H9 (cell line): ENCODE results near the gene FAM89B. TPM values are rescaled to one million over a fixed set of nuclear protein-coding genes. Genes with fewer than 3 reads are reported as not detected.
A peak's percentile ranks its signal among the peaks of the same experiment; 100 is the strongest.

ENCODE experiments used
- DNase-seq: peaks from one replicate; pipeline ENCODE4 v3.0.0-alpha.2; 2017
- H2AFZ ChIP-seq: one replicate; pipeline ENCODE4 v1.6.1; 2013; ENCODE audit warnings: mild to moderate bottlenecking, low read length, control low read depth, moderate library complexity
- H2AK5ac ChIP-seq: 2 replicates; pipeline ENCODE4 v1.6.1; 2013; ENCODE audit warnings: low read length, control low read depth, mixed read lengths; ENCODE audit not compliant: insufficient read length
- H2BK120ac ChIP-seq: one replicate; pipeline ENCODE4 v1.6.1; 2013; ENCODE audit warnings: low read depth, mild to moderate bottlenecking, low read length, control low read depth, inconsistent platforms; ENCODE audit not compliant: poor library complexity, severe bottlenecking
- H2BK12ac ChIP-seq: 2 replicates; pipeline ENCODE4 v1.6.1; 2013; ENCODE audit warnings: low read length, control low read depth, mixed read lengths, low read depth; ENCODE audit not compliant: insufficient read length
- H2BK15ac ChIP-seq: 2 replicates; pipeline ENCODE4 v1.6.1; 2013; ENCODE audit warnings: low read depth, low read length, control low read depth
- H2BK20ac ChIP-seq: one replicate; pipeline ENCODE4 v1.6.1; 2013; ENCODE audit warnings: low read depth, mild to moderate bottlenecking, low read length, control low read depth, inconsistent platforms; ENCODE audit not compliant: poor library complexity, severe bottlenecking
- H2BK5ac ChIP-seq: 2 replicates; pipeline ENCODE4 v1.6.1; 2013; ENCODE audit warnings: low read length, control low read depth, mixed read lengths; ENCODE audit not compliant: insufficient read length
- H3K14ac ChIP-seq: 2 replicates; pipeline ENCODE4 v1.6.1; 2013; ENCODE audit warnings: low read length, control low read depth; ENCODE audit not compliant: insufficient read depth
- H3K18ac ChIP-seq: 2 replicates; pipeline ENCODE4 v1.6.1; 2013; ENCODE audit warnings: low read depth, mild to moderate bottlenecking, mixed read lengths, low read length, control low read depth; ENCODE audit not compliant: insufficient read length
- H3K23ac ChIP-seq: 2 replicates; pipeline ENCODE4 v1.6.1; 2013; ENCODE audit warnings: low read length, control low read depth, mixed read lengths, low read depth; ENCODE audit not compliant: insufficient read length
- H3K23me2 ChIP-seq: 2 replicates; pipeline ENCODE4 v1.6.1; 2013; ENCODE audit warnings: low read depth, mild to moderate bottlenecking, mixed read lengths, low read length, control low read depth; ENCODE audit not compliant: insufficient read length, poor library complexity, severe bottlenecking
- H3K27ac ChIP-seq: 2 replicates; pipeline ENCODE4 v1.5.1; 2013; ENCODE audit warnings: low read length, control low read depth, mixed read lengths, low read depth; ENCODE audit not compliant: insufficient read length
- H3K27me3 ChIP-seq: 2 replicates; pipeline ENCODE4 v1.6.1; 2013; ENCODE audit warnings: low read length, control low read depth, inconsistent platforms; ENCODE audit not compliant: insufficient read depth
- H3K4ac ChIP-seq: 2 replicates; pipeline ENCODE4 v1.6.1; 2013; ENCODE audit warnings: low read depth, mild to moderate bottlenecking, control low read depth, inconsistent platforms, low read length, moderate library complexity
- H3K4me1 ChIP-seq: 2 replicates; pipeline ENCODE4 v1.6.1; 2013; ENCODE audit warnings: low read length, control low read depth, inconsistent platforms; ENCODE audit not compliant: insufficient read depth
- H3K4me2 ChIP-seq: 2 replicates; pipeline ENCODE4 v1.6.1; 2013; ENCODE audit warnings: low read length, control low read depth, mixed read lengths; ENCODE audit not compliant: insufficient read length, insufficient read depth
- H3K56ac ChIP-seq: 2 replicates; pipeline ENCODE4 v1.6.1; 2013; ENCODE audit warnings: low read depth, mild to moderate bottlenecking, mixed read lengths, low read length, control low read depth; ENCODE audit not compliant: insufficient read length
- H3K79me1 ChIP-seq: 2 replicates; pipeline ENCODE4 v1.6.1; 2013; ENCODE audit warnings: low read depth, mild to moderate bottlenecking, moderate library complexity, low read length, control low read depth, inconsistent platforms; ENCODE audit not compliant: insufficient read depth, poor library complexity, severe bottlenecking
- H3K79me2 ChIP-seq: 2 replicates; pipeline ENCODE4 v1.6.1; 2013; ENCODE audit warnings: low read length, control low read depth, inconsistent platforms; ENCODE audit not compliant: insufficient read depth
- H3K9ac ChIP-seq: 2 replicates; pipeline ENCODE4 v1.6.1; 2013; ENCODE audit warnings: low read length, control low read depth, mixed read lengths; ENCODE audit not compliant: insufficient read length; ENCODE audit errors: extremely low read depth
- H3K9me3 ChIP-seq: one replicate; pipeline ENCODE4 v1.6.1; 2013; ENCODE audit warnings: low read depth, low read length, inconsistent platforms; ENCODE audit not compliant: control insufficient read depth
- H3T11ph ChIP-seq: one replicate; pipeline ENCODE4 v1.6.1; 2013; ENCODE audit warnings: mild to moderate bottlenecking, low read length, control low read depth, inconsistent platforms
- H4K20me1 ChIP-seq: one replicate; pipeline ENCODE4 v1.6.1; 2013; ENCODE audit not compliant: control insufficient read depth, insufficient read length, insufficient read depth
- H4K5ac ChIP-seq: 2 replicates; pipeline ENCODE4 v1.6.1; 2013; ENCODE audit warnings: low read depth, mild to moderate bottlenecking, mixed read lengths, low read length, control low read depth; ENCODE audit not compliant: insufficient read length
- H4K8ac ChIP-seq: replicated peaks from 2 replicates; pipeline ENCODE4 v1.6.1; 2013; ENCODE audit warnings: low read length, control low read depth, mixed read lengths, low read depth; ENCODE audit not compliant: insufficient read length
- H4K91ac ChIP-seq: 2 replicates; pipeline ENCODE4 v1.6.1; 2013; ENCODE audit warnings: low read depth, mild to moderate bottlenecking, moderate library complexity, mixed read lengths, low read length, control low read depth; ENCODE audit not compliant: insufficient read length
- H3K27ac Mint-ChIP-seq, 3 experiments: 2 replicates in 2 of 3; 3 replicates in 1 of 3; pipeline ENCODE4 v1.8.0; 2020 to 2021; ENCODE audit warnings: mixed read lengths in 3 of 3, mild to moderate bottlenecking in 1 of 3, moderate library complexity in 1 of 3
- H3K27me3 Mint-ChIP-seq: 2 replicates; pipeline ENCODE4 v1.8.0; 2021; ENCODE audit warnings: low read depth, mild to moderate bottlenecking, moderate library complexity, mixed read lengths
- H3K36me3 Mint-ChIP-seq, 3 experiments: 2 replicates in 2 of 3; 3 replicates in 1 of 3; pipeline ENCODE4 v1.8.0; 2020 to 2021; ENCODE audit warnings: low read depth in 3 of 3, mixed read lengths in 3 of 3; ENCODE audit not compliant: insufficient read depth in 1 of 3
- H3K4me1 Mint-ChIP-seq, 2 experiments: 2 replicates each; pipeline ENCODE4 v1.8.0; 2020; ENCODE audit warnings: mixed read lengths in 2 of 2
- H3K4me3 Mint-ChIP-seq, 2 experiments: 2 replicates in 1 of 2; 3 replicates in 1 of 2; pipeline ENCODE4 v1.8.0; 2020 to 2021; ENCODE audit warnings: mild to moderate bottlenecking in 2 of 2, mixed read lengths in 2 of 2, moderate library complexity in 1 of 2
- H3K9me3 Mint-ChIP-seq, 2 experiments: 2 replicates in 1 of 2; 3 replicates in 1 of 2; pipeline ENCODE4 v1.8.0; 2020; ENCODE audit warnings: mild to moderate bottlenecking in 2 of 2, mixed read lengths in 2 of 2, moderate library complexity in 1 of 2
- WGBS: extraction: QIAGEN DNeasy Blood & Tissue Kit; methylation state at CpG from one replicate; pipeline ENCODE4 v1.1.7; 2013; ENCODE audit warnings: missing lambda C conversion rate, low lambda C conversion rate, mixed read lengths; ENCODE audit not compliant: insufficient read length; ENCODE audit errors: extremely low coverage; 5-methylcytosine and 5-hydroxymethylcytosine counted together
- total RNA-seq: library from RNA; stranded (reverse); gene quantifications from 2 replicates; pipeline ENCODE4 v1.2.1, GENCODE V29; 2021
- TF ChIP-seq, protein P1 (sequence below): fragments of 200-600 bp; sonication (generic); conservative IDR thresholded peaks from 3 replicates; pipeline ENCODE4 v1.8.0; 2021; ENCODE audit warnings: antibody characterized with exemption, mild to moderate bottlenecking

Gene FAM89B
- total RNA-seq, 1 experiment from 2014 or later: 21.7 TPM

DNA sequence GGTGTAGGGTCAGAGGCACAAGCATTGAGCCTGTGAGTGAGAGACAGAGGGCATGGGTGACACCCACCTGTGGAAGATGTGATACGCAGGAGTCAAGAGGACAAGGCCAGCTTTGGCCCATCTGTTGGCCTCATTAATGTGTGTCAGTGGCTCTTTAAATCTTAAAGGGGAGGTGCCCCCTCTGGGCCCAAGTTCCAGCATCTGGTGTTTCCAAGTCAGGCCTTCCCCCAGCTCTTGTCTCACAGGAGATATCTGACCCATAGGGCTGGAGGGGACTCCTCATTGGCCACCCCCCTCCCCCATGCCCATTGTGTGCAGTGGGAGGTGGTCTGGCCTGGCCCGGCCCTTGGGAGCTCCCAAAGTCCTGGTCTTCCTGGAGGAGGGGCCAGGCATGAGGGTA, 14.3 kb downstream of the FAM89B start:
- Histone ChIP-seq H3K79me1 (no peaks in the 10 kb centered on the region), H3K9ac (no peak overlapping the region), H2BK5ac (no peak overlapping the region), H3K4me2 (no peak overlapping the region), H2BK120ac (no peak overlapping the region), H2BK15ac (no peak overlapping the region), H4K8ac (no peak overlapping the region), H3T11ph (no peak overlapping the region), H3K27me3 (no peaks in the 10 kb centered on the region; the same call in 1 of the 2 replicates), H4K20me1 (no peaks in the 10 kb centered on the region), H3K56ac (no peak overlapping the region), H2AFZ (no peak overlapping the region), H3K18ac (no peak overlapping the region), H2AK5ac (no peak overlapping the region), H3K4ac (no peak overlapping the region), H3K27ac (no peak overlapping the region), H3K4me1 (no peaks in the 10 kb centered on the region), H4K5ac (no peak overlapping the region), H3K23ac (no peak overlapping the region), H2BK20ac (no peak overlapping the region), H3K79me2 (no peaks in the 10 kb centered on the region), H2BK12ac (no peak overlapping the region), H3K23me2 (no peaks in the 10 kb centered on the region), H3K9me3 (no peaks in the 10 kb centered on the region), H4K91ac (no peak overlapping the region), H3K14ac (no peak overlapping the region)
- Mint-ChIP-seq H3K27me3 (peaks cover 21% of the 10 kb centered on the region), H3K4me3 (peak overlapping the region in 1 of 2 experiments; percentile 34; a peak in 1 of 5 replicates), H3K27ac (0 out of 7 replicates have a peak overlapping the region, but pooled peaks of 1 of the 3 experiments have one; percentile 57), H3K36me3 (peaks cover 0 to 4% (median 3%) of the 10 kb centered on the region in 3 experiments; a peak in 3 of 7 replicates), H3K9me3 (no peaks in the 10 kb centered on the region), H3K4me1 (peaks cover 3 to 33% of the 10 kb centered on the region in 2 experiments)
- peak; percentile 67 for DNase-seq
- TF ChIP-seq, protein P1, sequence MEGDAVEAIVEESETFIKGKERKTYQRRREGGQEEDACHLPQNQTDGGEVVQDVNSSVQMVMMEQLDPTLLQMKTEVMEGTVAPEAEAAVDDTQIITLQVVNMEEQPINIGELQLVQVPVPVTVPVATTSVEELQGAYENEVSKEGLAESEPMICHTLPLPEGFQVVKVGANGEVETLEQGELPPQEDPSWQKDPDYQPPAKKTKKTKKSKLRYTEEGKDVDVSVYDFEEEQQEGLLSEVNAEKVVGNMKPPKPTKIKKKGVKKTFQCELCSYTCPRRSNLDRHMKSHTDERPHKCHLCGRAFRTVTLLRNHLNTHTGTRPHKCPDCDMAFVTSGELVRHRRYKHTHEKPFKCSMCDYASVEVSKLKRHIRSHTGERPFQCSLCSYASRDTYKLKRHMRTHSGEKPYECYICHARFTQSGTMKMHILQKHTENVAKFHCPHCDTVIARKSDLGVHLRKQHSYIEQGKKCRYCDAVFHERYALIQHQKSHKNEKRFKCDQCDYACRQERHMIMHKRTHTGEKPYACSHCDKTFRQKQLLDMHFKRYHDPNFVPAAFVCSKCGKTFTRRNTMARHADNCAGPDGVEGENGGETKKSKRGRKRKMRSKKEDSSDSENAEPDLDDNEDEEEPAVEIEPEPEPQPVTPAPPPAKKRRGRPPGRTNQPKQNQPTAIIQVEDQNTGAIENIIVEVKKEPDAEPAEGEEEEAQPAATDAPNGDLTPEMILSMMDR: no peak
- WGBS: no CpG with 5 or more reads among the region's 2 CpGs
